HG02623 (cell line): ENCODE measurements around the gene KCNIP1.
"Not testable (repeated sequence)": the region's sequence is repeated elsewhere in the genome, so short reads cannot be mapped to it uniquely, and the experiment has no call there.

ENCODE experiments used
- ATAC-seq: cut with Tn5 transposase; IDR thresholded peaks from one replicate; pipeline ENCODE4 v1.9.1; 2021; ENCODE audit warnings: moderate library complexity; ENCODE audit not compliant: unreplicated experiment

The KCNIP1 gene

GRCh38 chr5:170762298-170762697, 258.5 kb downstream of the KCNIP1 start:
- ATAC-seq: not testable (repeated sequence)

GRCh38 chr5:170765868-170766267, 262.0 kb downstream of the KCNIP1 start:
- ATAC-seq: not testable (repeated sequence)

GRCh38 chr5:170769246-170769645, 265.4 kb downstream of the KCNIP1 start:
- no peak for ATAC-seq

- no peak for ATAC-seq
Measured at GRCh38 chr5:170769898-170770416, 266.1 kb downstream of the KCNIP1 start.

- no peak for ATAC-seq
Measured at GRCh38 chr5:170771496-170771895, 267.7 kb downstream of the KCNIP1 start.

- no peak for ATAC-seq
Measured at GRCh38 chr5:170773024-170773985, 269.5 kb downstream of the KCNIP1 start.

- no peak for ATAC-seq
Measured at GRCh38 chr5:170774831-170775230, 271.0 kb downstream of the KCNIP1 start.

- no peak for ATAC-seq
Measured at GRCh38 chr5:170781946-170782345, 278.1 kb downstream of the KCNIP1 start.

- ATAC-seq: no peak
Measured at GRCh38 chr5:170782438-170782837, 278.6 kb downstream of the KCNIP1 start.

GRCh38 chr5:170783498-170784247, 279.9 kb downstream of the KCNIP1 start, which contains the start of gene GABRP:
Gene GABRP (plus strand): TSS chr5:170783725. CDS start chr5:170788616, 4,891 bp downstream.
- ATAC-seq: no peak

- ATAC-seq: no peak
Measured at GRCh38 chr5:170785416-170785815, 281.6 kb downstream of the KCNIP1 start.
